Measurements from ENCODE around the gene SPATA24. TPM values are rescaled to one million over a fixed set of nuclear protein-coding genes. Genes with fewer than 3 reads are reported as not detected.

Gene SPATA24
- total and polyA plus RNA-seq, 2 experiments from 2014 or later, result 16.0 to 20.6 TPM

DNA sequence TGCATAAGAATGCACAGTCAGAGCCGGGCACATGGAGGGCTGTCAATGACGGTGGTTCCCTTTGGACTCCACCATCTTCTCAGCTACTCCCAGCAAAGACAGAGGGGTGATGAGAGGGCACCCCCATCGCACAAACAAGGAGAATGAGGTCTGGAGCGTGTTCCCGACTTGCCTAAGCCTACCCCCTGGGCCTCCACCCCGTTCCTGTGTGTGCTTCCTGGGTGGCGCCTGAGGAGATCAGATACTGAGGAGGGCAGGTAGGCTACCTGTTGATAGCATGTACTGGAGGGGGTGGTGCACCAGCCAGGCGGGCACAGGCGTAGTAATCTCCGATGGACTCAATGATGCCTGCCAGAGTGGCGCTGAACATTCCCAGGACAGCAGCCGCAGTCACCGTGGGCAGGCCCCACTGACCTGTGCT, 24.9 kb downstream of the SPATA24 start:
- TF ChIP-seq, protein P1, sequence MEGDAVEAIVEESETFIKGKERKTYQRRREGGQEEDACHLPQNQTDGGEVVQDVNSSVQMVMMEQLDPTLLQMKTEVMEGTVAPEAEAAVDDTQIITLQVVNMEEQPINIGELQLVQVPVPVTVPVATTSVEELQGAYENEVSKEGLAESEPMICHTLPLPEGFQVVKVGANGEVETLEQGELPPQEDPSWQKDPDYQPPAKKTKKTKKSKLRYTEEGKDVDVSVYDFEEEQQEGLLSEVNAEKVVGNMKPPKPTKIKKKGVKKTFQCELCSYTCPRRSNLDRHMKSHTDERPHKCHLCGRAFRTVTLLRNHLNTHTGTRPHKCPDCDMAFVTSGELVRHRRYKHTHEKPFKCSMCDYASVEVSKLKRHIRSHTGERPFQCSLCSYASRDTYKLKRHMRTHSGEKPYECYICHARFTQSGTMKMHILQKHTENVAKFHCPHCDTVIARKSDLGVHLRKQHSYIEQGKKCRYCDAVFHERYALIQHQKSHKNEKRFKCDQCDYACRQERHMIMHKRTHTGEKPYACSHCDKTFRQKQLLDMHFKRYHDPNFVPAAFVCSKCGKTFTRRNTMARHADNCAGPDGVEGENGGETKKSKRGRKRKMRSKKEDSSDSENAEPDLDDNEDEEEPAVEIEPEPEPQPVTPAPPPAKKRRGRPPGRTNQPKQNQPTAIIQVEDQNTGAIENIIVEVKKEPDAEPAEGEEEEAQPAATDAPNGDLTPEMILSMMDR (conservative IDR thresholded peaks at IDR 0.05; ENCODE audit: low read depth in 2 of 2), result no peak
- TF ChIP-seq NANOG (IDR thresholded peaks at IDR 0.05; ENCODE audit: borderline replicate concordance) (no peak), EZH2phosphoT487 (IDR thresholded peaks at IDR 0.05; ENCODE audit: unreplicated experiment) (no peak), CREB1 (CRISPR knock-in tag; IDR thresholded peaks at IDR 0.05; ENCODE audit: low read depth) (no peak), ZNF114 (CRISPR knock-in tag; IDR thresholded peaks at IDR 0.05) (no peak), ZNF331 (CRISPR knock-in tag; IDR thresholded peaks at IDR 0.05; ENCODE audit: low read depth) (no peak), POLR2AphosphoS5 (IDR thresholded peaks at IDR 0.05; ENCODE audit: low read depth) (no peak)
- TF ChIP-seq, protein P2, sequence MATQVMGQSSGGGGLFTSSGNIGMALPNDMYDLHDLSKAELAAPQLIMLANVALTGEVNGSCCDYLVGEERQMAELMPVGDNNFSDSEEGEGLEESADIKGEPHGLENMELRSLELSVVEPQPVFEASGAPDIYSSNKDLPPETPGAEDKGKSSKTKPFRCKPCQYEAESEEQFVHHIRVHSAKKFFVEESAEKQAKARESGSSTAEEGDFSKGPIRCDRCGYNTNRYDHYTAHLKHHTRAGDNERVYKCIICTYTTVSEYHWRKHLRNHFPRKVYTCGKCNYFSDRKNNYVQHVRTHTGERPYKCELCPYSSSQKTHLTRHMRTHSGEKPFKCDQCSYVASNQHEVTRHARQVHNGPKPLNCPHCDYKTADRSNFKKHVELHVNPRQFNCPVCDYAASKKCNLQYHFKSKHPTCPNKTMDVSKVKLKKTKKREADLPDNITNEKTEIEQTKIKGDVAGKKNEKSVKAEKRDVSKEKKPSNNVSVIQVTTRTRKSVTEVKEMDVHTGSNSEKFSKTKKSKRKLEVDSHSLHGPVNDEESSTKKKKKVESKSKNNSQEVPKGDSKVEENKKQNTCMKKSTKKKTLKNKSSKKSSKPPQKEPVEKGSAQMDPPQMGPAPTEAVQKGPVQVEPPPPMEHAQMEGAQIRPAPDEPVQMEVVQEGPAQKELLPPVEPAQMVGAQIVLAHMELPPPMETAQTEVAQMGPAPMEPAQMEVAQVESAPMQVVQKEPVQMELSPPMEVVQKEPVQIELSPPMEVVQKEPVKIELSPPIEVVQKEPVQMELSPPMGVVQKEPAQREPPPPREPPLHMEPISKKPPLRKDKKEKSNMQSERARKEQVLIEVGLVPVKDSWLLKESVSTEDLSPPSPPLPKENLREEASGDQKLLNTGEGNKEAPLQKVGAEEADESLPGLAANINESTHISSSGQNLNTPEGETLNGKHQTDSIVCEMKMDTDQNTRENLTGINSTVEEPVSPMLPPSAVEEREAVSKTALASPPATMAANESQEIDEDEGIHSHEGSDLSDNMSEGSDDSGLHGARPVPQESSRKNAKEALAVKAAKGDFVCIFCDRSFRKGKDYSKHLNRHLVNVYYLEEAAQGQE (IDR thresholded peaks at IDR 0.05; ENCODE audit: unreplicated experiment), result no peak
- TF ChIP-seq, protein P3, sequence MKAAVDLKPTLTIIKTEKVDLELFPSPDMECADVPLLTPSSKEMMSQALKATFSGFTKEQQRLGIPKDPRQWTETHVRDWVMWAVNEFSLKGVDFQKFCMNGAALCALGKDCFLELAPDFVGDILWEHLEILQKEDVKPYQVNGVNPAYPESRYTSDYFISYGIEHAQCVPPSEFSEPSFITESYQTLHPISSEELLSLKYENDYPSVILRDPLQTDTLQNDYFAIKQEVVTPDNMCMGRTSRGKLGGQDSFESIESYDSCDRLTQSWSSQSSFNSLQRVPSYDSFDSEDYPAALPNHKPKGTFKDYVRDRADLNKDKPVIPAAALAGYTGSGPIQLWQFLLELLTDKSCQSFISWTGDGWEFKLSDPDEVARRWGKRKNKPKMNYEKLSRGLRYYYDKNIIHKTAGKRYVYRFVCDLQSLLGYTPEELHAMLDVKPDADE (IDR thresholded peaks at IDR 0.05), result no peak
- peaks cover 8% of the 10 kb centered on the region for H3K27me3 Mint-ChIP-seq (ENCODE audit: insufficient read depth, low read depth, poor library complexity)
- Histone ChIP-seq H4K20me1 (replicated peaks; ENCODE audit: insufficient read depth) (no peaks in the 10 kb centered on the region; the same call in 1 of the 2 replicates), H3K27me3 (ENCODE audit: insufficient read depth) (no peaks in the 10 kb centered on the region), H3K36me3 (ENCODE audit: insufficient read depth) (no peaks in the 10 kb centered on the region), H2AFZ (no peak overlapping the region), H3F3A (replicated peaks; ENCODE audit: low read depth) (no peaks in the 10 kb centered on the region; the same call in 1 of the 2 replicates), H3K4me1 (ENCODE audit: insufficient read depth) (peaks cover 4% of the 10 kb centered on the region; the same call in 1 of the 2 replicates), H3K9me2 (ENCODE audit: insufficient read depth) (no peaks in the 10 kb centered on the region), H3K4me3 (0 out of 2 replicates have a peak overlapping the region, but pooled peaks have one; percentile 35), H3K4me2 (peak overlapping the region; percentile 71; the same call in 1 of the 2 replicates), H3K27ac (ENCODE audit: low read depth) (no peak overlapping the region), H3K79me2 (replicated peaks; ENCODE audit: insufficient read depth) (no peaks in the 10 kb centered on the region)
- H3K36me3 Mint-ChIP-seq (ENCODE audit: low read depth), result peaks cover 2% of the 10 kb centered on the region; the same call in 1 of the 3 replicates
- DNase-seq (ENCODE audit: low spot score), result no peak
- ATAC-seq, result no peak
- no peaks in the 10 kb centered on the region for H3K9me3 Mint-ChIP-seq
- peaks cover 10% of the 10 kb centered on the region; the same call in 2 of the 3 replicates for H3K4me1 Mint-ChIP-seq
- no peak overlapping the region for H3K27ac Mint-ChIP-seq
- H3K4me3 Mint-ChIP-seq, result no peak overlapping the region

Measured in GM23338 (cell line).